ENCODE data around the gene EPB41L1. TPM values are rescaled to one million over a fixed set of nuclear protein-coding genes. Genes with fewer than 3 reads are reported as not detected.

EPB41L1 gene
- total RNA-seq, 1 experiment from 2014 or later = 134 TPM

- Histone ChIP-seq H3K4me1 (replicated peaks; ENCODE audit: insufficient read depth) (no peaks in the 10 kb centered on the region), H3K27ac (no peak overlapping the region), H3K9me2 (ENCODE audit: insufficient read depth) (no peaks in the 10 kb centered on the region), H3F3A (ENCODE audit: insufficient read depth, low read depth) (no peaks in the 10 kb centered on the region), H3K4me3 (no peak overlapping the region), H3K79me2 (ENCODE audit: low read depth) (no peaks in the 10 kb centered on the region), H3K36me3 (ENCODE audit: low read depth) (no peaks in the 10 kb centered on the region; the same call in 1 of the 2 replicates), H2AFZ (no peak overlapping the region), H3K9me3 (ENCODE audit: insufficient read depth, low read depth) (no peaks in the 10 kb centered on the region), H3K27me3 (ENCODE audit: insufficient read depth, low read depth) (no peaks in the 10 kb centered on the region), H3K4me2 (no peak overlapping the region), H4K20me1 (ENCODE audit: insufficient read depth) (no peaks in the 10 kb centered on the region)
- ChIA-PET CTCF (no interaction called here), POLR2A (ENCODE audit: unreplicated experiment) (no interaction called here)
- BruUV-seq (replicated peaks) = no TSS peak
- no peak for DNase-seq
- intact Hi-C loops (cut with micrococcal nuclease; ENCODE audit: unreplicated experiment) = no loop called here
- TF ChIP-seq CTCF (conservative IDR thresholded peaks at IDR 0.05) = no peak
- no peak for TF ChIP-seq EZH2 (IDR thresholded peaks at IDR 0.05; ENCODE audit: low read depth)
These were observed 28.8 kb downstream of the EPB41L1 start for GRCh38 chr20:36183155-36183944.

GRCh38 chr20:36184816-36185776, 30.6 kb downstream of the EPB41L1 start:
- H2AFZ ChIP-seq = no peak overlapping the region
- H3K27ac ChIP-seq = no peak overlapping the region
- ChIA-PET CTCF (interaction anchor here (0.6 kb wide), 1 partner anchor 123 kb away, joined by 3 read pairs; no protein-coding TSS in a partner anchor), POLR2A (ENCODE audit: unreplicated experiment) (no interaction called here)
- H3K4me3 ChIP-seq = no peak overlapping the region
- no peaks in the 10 kb centered on the region for H3K79me2 ChIP-seq (ENCODE audit: low read depth)
- no peaks in the 10 kb centered on the region for H3K9me2 ChIP-seq (ENCODE audit: insufficient read depth)
- H3K9me3 ChIP-seq (ENCODE audit: insufficient read depth, low read depth) = no peaks in the 10 kb centered on the region
- no peaks in the 10 kb centered on the region for H3F3A ChIP-seq (ENCODE audit: insufficient read depth, low read depth)
- peaks cover 4% of the 10 kb centered on the region; the same call in 1 of the 2 replicates for H3K36me3 ChIP-seq (ENCODE audit: low read depth)
- H4K20me1 ChIP-seq (ENCODE audit: insufficient read depth) = no peaks in the 10 kb centered on the region
- TF ChIP-seq CTCF (conservative IDR thresholded peaks at IDR 0.05) = no peak
- TF ChIP-seq EZH2 (IDR thresholded peaks at IDR 0.05; ENCODE audit: low read depth) = no peak
- BruUV-seq (replicated peaks) = no TSS peak
- intact Hi-C loops (cut with micrococcal nuclease; ENCODE audit: unreplicated experiment) = no loop called here
- DNase-seq = no peak
- H3K27me3 ChIP-seq (ENCODE audit: insufficient read depth, low read depth) = no peaks in the 10 kb centered on the region
- H3K4me1 ChIP-seq (replicated peaks; ENCODE audit: insufficient read depth) = no peaks in the 10 kb centered on the region
- H3K4me2 ChIP-seq = no peak overlapping the region

GRCh38 chr20:36193977-36194712, 39.6 kb downstream of the EPB41L1 start:
- Histone ChIP-seq H3K27me3 (ENCODE audit: insufficient read depth, low read depth) (no peaks in the 10 kb centered on the region), H3K4me2 (no peak overlapping the region), H4K20me1 (ENCODE audit: insufficient read depth) (no peaks in the 10 kb centered on the region), H3K9me3 (ENCODE audit: insufficient read depth, low read depth) (no peaks in the 10 kb centered on the region), H3K4me3 (no peak overlapping the region), H3K4me1 (replicated peaks; ENCODE audit: insufficient read depth) (no peaks in the 10 kb centered on the region), H3K9me2 (ENCODE audit: insufficient read depth) (no peaks in the 10 kb centered on the region), H2AFZ (no peak overlapping the region), H3K36me3 (ENCODE audit: low read depth) (0 out of 2 replicates have a peak, but pooled peaks cover 6% of the 10 kb centered on the region), H3K79me2 (ENCODE audit: low read depth) (no peaks in the 10 kb centered on the region), H3K27ac (no peak overlapping the region), H3F3A (ENCODE audit: insufficient read depth, low read depth) (no peaks in the 10 kb centered on the region)
- no TSS peak for BruUV-seq (replicated peaks)
- no peak for DNase-seq
- intact Hi-C loops (cut with micrococcal nuclease; ENCODE audit: unreplicated experiment) = no loop called here
- TF ChIP-seq CTCF (conservative IDR thresholded peaks at IDR 0.05) (no peak), EZH2 (IDR thresholded peaks at IDR 0.05; ENCODE audit: low read depth) (no peak)
- CTCF ChIA-PET = no interaction called here
- POLR2A ChIA-PET (ENCODE audit: unreplicated experiment) = no interaction called here
